NCI-H774 (cell line): ENCODE measurements around the gene RHCE.
"Not testable (repeated sequence)": the region's sequence is repeated elsewhere in the genome, so short reads cannot be mapped to it uniquely, and the experiment has no call there.

Source experiments
- DNase-seq: peaks from one replicate; lab custom pipeline; 2025; lab: John Stamatoyannopoulos, UW

RHCE gene

GRCh38 chr1:25342846-25343245, 77.8 kb downstream of the RHCE start:
- DNase-seq = no peak

- DNase-seq = no peak
These were observed 78.9 kb downstream of the RHCE start for GRCh38 chr1:25341746-25342145.

- DNase-seq = no peak
These were observed 81.6 kb downstream of the RHCE start for GRCh38 chr1:25338986-25339385.

- peak; percentile 62 for DNase-seq
These were observed 82.2 kb downstream of the RHCE start, which contains the start of gene TMEM50A for GRCh38 chr1:25338188-25338981. TMEM50A (plus strand) TSS chr1:25338334; CDS start chr1:25340487, 2,153 bp downstream.

GRCh38 chr1:25337483-25338187, 83.0 kb downstream of the RHCE start:
- DNase-seq = not testable (repeated sequence)

- DNase-seq = not testable (repeated sequence)
These were observed 83.7 kb downstream of the RHCE start for GRCh38 chr1:25336922-25337354.

GRCh38 chr1:25329950-25330349, 90.7 kb downstream of the RHCE start:
- not testable (repeated sequence) for DNase-seq

- not testable (repeated sequence) for DNase-seq
These were observed 91.3 kb downstream of the RHCE start for GRCh38 chr1:25329336-25329735.

GRCh38 chr1:25328791-25329185, 91.8 kb downstream of the RHCE start:
- not testable (repeated sequence) for DNase-seq

- DNase-seq = not testable (repeated sequence)
These were observed 92.5 kb downstream of the RHCE start for GRCh38 chr1:25327864-25328790.

GRCh38 chr1:25324407-25324806, 96.2 kb downstream of the RHCE start:
- DNase-seq = not testable (repeated sequence)

GRCh38 chr1:25322127-25322526, 98.5 kb downstream of the RHCE start:
- DNase-seq = not testable (repeated sequence)

GRCh38 chr1:25320314-25320938, 100.2 kb downstream of the RHCE start:
- DNase-seq = not testable (repeated sequence)

- not testable (repeated sequence) for DNase-seq
These were observed 107.7 kb downstream of the RHCE start for GRCh38 chr1:25312806-25313470.
